IMR-90 (cell line): Measurements from ENCODE around the gene OAS3. TPM values are rescaled to one million over a fixed set of nuclear protein-coding genes. Genes with fewer than 3 reads are reported as not detected.

Experiments used
- ATAC-seq: fragments of 200-7000 bp; cut with Tn5 transposase; 2 replicates; pipeline ENCODE4 v1.9.1; 2020; ENCODE audit warnings: low read depth, mild to moderate bottlenecking, moderate library complexity
- BruUV-seq: library from RNA; stranded (reverse); fragments of 400-500 nt; replicated peaks from 2 replicates; lab custom pipeline; 2021; lab: Mats Ljungman, UMichigan
- CTCF ChIA-PET: fragments of 300-600 bp; formaldehyde crosslinking; extraction: SDS; loops from one replicate; lab custom pipeline; 2021; ENCODE audit warnings: antibody characterized with exemption; lab: Yijun Ruan, JAX
- POLR2A ChIA-PET: fragments of 300-600 bp; sonication (Branson Sonifier 250); formaldehyde crosslinking; loops from one replicate; lab custom pipeline; 2022; ENCODE audit warnings: antibody characterized with exemption; ENCODE audit not compliant: unreplicated experiment; lab: Charles Lee
- DNase-seq: peaks from one replicate; pipeline ENCODE4 v3.0.0; 2013
- H2AFZ ChIP-seq: replicated peaks from 2 replicates; pipeline ENCODE3; 2013; ENCODE audit warnings: low read length, mild to moderate bottlenecking; ENCODE audit not compliant: poor library complexity
- H2AK5ac ChIP-seq: 2 replicates; pipeline ENCODE4 v1.6.1; 2013; ENCODE audit warnings: low read depth, low read length, inconsistent platforms
- H2AK9ac ChIP-seq: replicated peaks from 2 replicates; pipeline ENCODE3; 2013; ENCODE audit warnings: mild to moderate bottlenecking, low read depth, low read length, moderate library complexity; ENCODE audit not compliant: poor library complexity
- H2BK120ac ChIP-seq: 2 replicates; pipeline ENCODE4 v1.6.1; 2013; ENCODE audit warnings: low read depth, low read length, inconsistent platforms
- H2BK15ac ChIP-seq: 3 replicates; pipeline ENCODE4 v1.6.1; 2013; ENCODE audit warnings: low read depth, low read length, inconsistent platforms
- H2BK20ac ChIP-seq: 2 replicates; pipeline ENCODE4 v1.6.1; 2013; ENCODE audit warnings: low read depth, mild to moderate bottlenecking, inconsistent platforms, low read length, moderate library complexity
- H2BK5ac ChIP-seq: 2 replicates; pipeline ENCODE4 v1.6.1; 2013; ENCODE audit warnings: mild to moderate bottlenecking, low read depth, low read length, inconsistent platforms; ENCODE audit not compliant: poor library complexity, severe bottlenecking
- H3K14ac ChIP-seq: replicated peaks from 2 replicates; pipeline ENCODE4 v1.6.1; 2013; ENCODE audit warnings: low read depth, low read length, inconsistent platforms
- H3K18ac ChIP-seq: 2 replicates; pipeline ENCODE4 v1.6.1; 2013; ENCODE audit warnings: low read depth, low read length, control low read depth
- H3K23ac ChIP-seq: 2 replicates; pipeline ENCODE4 v1.6.1; 2013; ENCODE audit warnings: low read depth, low read length, inconsistent platforms
- H3K27ac ChIP-seq: 2 replicates; pipeline ENCODE4 v1.5.1; 2013; ENCODE audit warnings: mild to moderate bottlenecking, control low read depth, low read length; ENCODE audit not compliant: insufficient read depth
- H3K27me3 ChIP-seq: 2 replicates; pipeline ENCODE4 v1.6.1; 2013; ENCODE audit warnings: low read length; ENCODE audit not compliant: control insufficient read depth, insufficient read depth
- H3K36me3 ChIP-seq: 2 replicates; pipeline ENCODE4 v1.6.1; 2013; ENCODE audit warnings: low read length, mixed read lengths; ENCODE audit not compliant: control insufficient read depth, insufficient read depth
- H3K4ac ChIP-seq: 2 replicates; pipeline ENCODE4 v1.6.1; 2013; ENCODE audit warnings: low read depth, low read length, inconsistent platforms
- H3K4me1 ChIP-seq: 2 replicates; pipeline ENCODE4 v1.6.1; 2013; ENCODE audit warnings: low read length, mixed read lengths; ENCODE audit not compliant: control insufficient read depth, insufficient read depth
- H3K4me2 ChIP-seq: 2 replicates; pipeline ENCODE4 v1.6.1; 2013; ENCODE audit warnings: low read depth, mild to moderate bottlenecking, control low read depth, low read length, moderate library complexity
- H3K4me3 ChIP-seq: 2 replicates; pipeline ENCODE4 v1.5.1; 2013; ENCODE audit warnings: low read depth, mild to moderate bottlenecking, control low read depth, low read length, moderate library complexity; ENCODE audit not compliant: insufficient read depth
- H3K56ac ChIP-seq: 2 replicates; pipeline ENCODE4 v1.6.1; 2013; ENCODE audit warnings: low read length, inconsistent platforms; ENCODE audit not compliant: insufficient read depth; ENCODE audit errors: extremely low read depth
- H3K79me1 ChIP-seq, 2 experiments: 2 replicates each; pipeline ENCODE4 v1.6.1; 2013; ENCODE audit warnings: low read length in 2 of 2, inconsistent platforms in 1 of 2, low read depth in 1 of 2
- H3K9ac ChIP-seq: 2 replicates; pipeline ENCODE4 v1.6.1; 2013; ENCODE audit warnings: low read depth, low read length, control low read depth
- H3K9me1 ChIP-seq: 2 replicates; pipeline ENCODE4 v1.6.1; 2013; ENCODE audit warnings: low read length, inconsistent platforms; ENCODE audit not compliant: insufficient read depth
- H3K9me3 ChIP-seq: 2 replicates; pipeline ENCODE4 v1.6.1; 2013; ENCODE audit warnings: low read length; ENCODE audit not compliant: control insufficient read depth, insufficient read depth
- H4K20me1 ChIP-seq: 2 replicates; pipeline ENCODE4 v1.6.1; 2013; ENCODE audit warnings: low read length, inconsistent platforms; ENCODE audit not compliant: insufficient read depth
- H4K5ac ChIP-seq: 2 replicates; pipeline ENCODE4 v1.6.1; 2013; ENCODE audit warnings: mild to moderate bottlenecking, low read depth, low read length, control low read depth
- H4K8ac ChIP-seq, 2 experiments: 2 replicates each; pipeline ENCODE4 v1.6.1; 2013; ENCODE audit warnings: low read depth in 2 of 2, low read length in 2 of 2, control low read depth in 1 of 2, inconsistent platforms in 1 of 2
- H4K91ac ChIP-seq: 2 replicates; pipeline ENCODE4 v1.6.1; 2013; ENCODE audit warnings: low read depth, low read length, inconsistent platforms; ENCODE audit not compliant: insufficient read depth
- BHLHE40 ChIP-seq: fragments of 150-350 bp; IDR thresholded peaks from 2 replicates; pipeline ENCODE4 v1.6.1; 2016; ENCODE audit warnings: mild to moderate bottlenecking, low read depth, low read length
- CEBPB ChIP-seq: IDR thresholded peaks from 2 replicates; pipeline ENCODE4 v1.6.1; 2012; ENCODE audit warnings: low read depth, low read length, improper control_type of control experiment
- NFE2L2 ChIP-seq: fragments of 150-350 bp; IDR thresholded peaks from 2 replicates; pipeline ENCODE4 v1.6.1; 2016; ENCODE audit warnings: low read depth, mild to moderate bottlenecking, low read length
- WGBS, 2 experiments: methylation state at CpG; one replicate each; pipeline versions ENCODE4 v1.1.5 to v1.1.7; 2013; ENCODE audit warnings: missing lambda C conversion rate in 2 of 2; ENCODE audit not compliant: insufficient read length in 1 of 2; ENCODE audit errors: extremely low coverage in 2 of 2; 5-methylcytosine and 5-hydroxymethylcytosine counted together
- dilution Hi-C: fragments of 300-500 bp; cut with HindIII; formaldehyde crosslinking; loops from one replicate; pipeline ENCODE4 v1.14.3; 2018; ENCODE audit warnings: low sequenced_read_pairs; ENCODE audit not compliant: unreplicated experiment
- in situ Hi-C: fragments of 300-500 bp; cut with MboI; formaldehyde crosslinking; loops from 3 replicates; pipeline ENCODE4 v1.14.3; 2019; ENCODE audit warnings: low sequenced_read_pairs, inconsistent platforms, mixed read lengths
- intact Hi-C: fragments of 100-400 bp; cut with micrococcal nuclease; formaldehyde crosslinking; loops from 2 replicates; pipeline ENCODE4 v1.10.0; 2022
- polyA plus RNA-seq, 3 experiments: library from polyadenylated mRNA; depleted of rRNA; stranded (reverse); fragments of >200 nt; gene quantifications; 2 replicates each; pipeline ENCODE4 v1.2.3, GENCODE V29; 2012; ENCODE audit warnings: low replicate concordance in 1 of 3
- total RNA-seq: library from RNA; depleted of rRNA; stranded (reverse); fragments of >200 nt; gene quantifications from 2 replicates; pipeline ENCODE4 v1.2.3, GENCODE V29; 2012

The OAS3 gene
- total and polyA plus RNA-seq, 2 of the 4 experiments (the other 2 are of a cell fraction): 4.1 to 7.8 TPM

GRCh38 chr12:112967306-112967705 is 29.0 kb downstream of the OAS3 start:
- Histone ChIP-seq H3K4me1 (no peaks in the 10 kb centered on the region), H2AK9ac (no peak overlapping the region), H3K18ac (no peak overlapping the region), H3K36me3 (no peaks in the 10 kb centered on the region; the same call in 1 of the 2 replicates), H2BK15ac (no peak overlapping the region), H4K91ac (no peak overlapping the region), H3K4me2 (no peak overlapping the region), H3K9me1 (peaks cover 3% of the 10 kb centered on the region; the same call in 1 of the 2 replicates), H4K20me1 (no peaks in the 10 kb centered on the region), H3K23ac (no peak overlapping the region), H3K79me1 (no peaks in the 10 kb centered on the region), H3K27me3 (no peaks in the 10 kb centered on the region), H2AK5ac (no peak overlapping the region), H3K4ac (no peak overlapping the region), H4K5ac (no peak overlapping the region), H3K14ac (no peak overlapping the region), H3K56ac (no peak overlapping the region), H2BK120ac (no peak overlapping the region), H3K9me3 (no peaks in the 10 kb centered on the region), H4K8ac (no peak overlapping the region), H2BK5ac (no peak overlapping the region), H3K4me3 (no peak overlapping the region), H2BK20ac (no peak overlapping the region), H2AFZ (no peak overlapping the region), H3K27ac (no peak overlapping the region), H3K9ac (no peak overlapping the region)
- DNase-seq: no peak
- ChIA-PET CTCF (interaction anchor here (1.1 kb wide), 1 partner anchor 12 kb away, joined by 3 read pairs; no protein-coding TSS in a partner anchor), POLR2A (no interaction called here)
- ATAC-seq: no peak
- intact Hi-C loops: no loop called here
- in situ Hi-C loops: no loop called here
- dilution Hi-C loops: no loop called here
- BruUV-seq: no TSS peak
- 73% methylated on average over 4 of the region's 9 CpGs; no CpG with 5 or more reads in 1 of the 2 experiments for WGBS, 2 experiments
- TF ChIP-seq BHLHE40 (no peak), NFE2L2 (no peak), CEBPB (no peak)
